Activated T-helper 17 cell treated with anti-CD3 and anti-CD28 coated beads, Interleukin-2, amount 50 U/mL, for 72 hours (primary cell): ENCODE measurements around the gene LRRK1. TPM values are rescaled to one million over a fixed set of nuclear protein-coding genes. Genes with fewer than 3 reads are reported as not detected.

Experiments used
- ATAC-seq: fragments of 150-1000 bp; cut with Tn5 transposase; replicated peaks from 2 replicates; pipeline ENCODE4 v1.10.0; 2021; ENCODE audit warnings: mild to moderate bottlenecking, moderate library complexity
- H3K27ac Mint-ChIP-seq: one replicate; pipeline ENCODE4 v1.8.0; 2022; ENCODE audit warnings: mixed read lengths
- H3K27me3 Mint-ChIP-seq: one replicate; pipeline ENCODE4 v1.8.0; 2022; ENCODE audit warnings: mixed read lengths
- H3K36me3 Mint-ChIP-seq: one replicate; pipeline ENCODE4 v1.8.0; 2022; ENCODE audit warnings: low read depth, mild to moderate bottlenecking, mixed read lengths
- H3K4me1 Mint-ChIP-seq: one replicate; pipeline ENCODE4 v1.8.0; 2022; ENCODE audit warnings: mixed read lengths
- H3K4me3 Mint-ChIP-seq: one replicate; pipeline ENCODE4 v1.8.0; 2022; ENCODE audit warnings: mild to moderate bottlenecking, mixed read lengths
- H3K9me3 Mint-ChIP-seq: one replicate; pipeline ENCODE4 v1.8.0; 2022; ENCODE audit warnings: mixed read lengths
- total RNA-seq, 2 donors: library from RNA; stranded (reverse); gene quantifications; one replicate each; pipeline ENCODE4 v1.2.3, GENCODE V29; 2022

LRRK1 gene
- total RNA-seq, 2 donors from 2014 or later, result 0.74 to 0.82 TPM

GRCh38 chr15:100885811-100886210, 33.3 kb upstream of the LRRK1 start:
- peaks cover 58% of the 10 kb centered on the region for H3K27me3 Mint-ChIP-seq

GRCh38 chr15:100887211-100887913, 31.8 kb upstream of the LRRK1 start:
- Mint-ChIP-seq H3K9me3 (no peaks in the 10 kb centered on the region), H3K4me3 (no peak overlapping the region), H3K36me3 (no peaks in the 10 kb centered on the region), H3K27me3 (peaks cover 49% of the 10 kb centered on the region), H3K4me1 (no peaks in the 10 kb centered on the region), H3K27ac (no peak overlapping the region)
- no peak for ATAC-seq

More at GRCh38 chr15:100885811-100886210, 33.3 kb upstream of the LRRK1 start:
- ATAC-seq, result no peak
- Mint-ChIP-seq H3K27ac (no peak overlapping the region), H3K4me3 (no peak overlapping the region), H3K4me1 (peaks cover 3% of the 10 kb centered on the region), H3K9me3 (no peaks in the 10 kb centered on the region), H3K36me3 (no peaks in the 10 kb centered on the region)

DNA sequence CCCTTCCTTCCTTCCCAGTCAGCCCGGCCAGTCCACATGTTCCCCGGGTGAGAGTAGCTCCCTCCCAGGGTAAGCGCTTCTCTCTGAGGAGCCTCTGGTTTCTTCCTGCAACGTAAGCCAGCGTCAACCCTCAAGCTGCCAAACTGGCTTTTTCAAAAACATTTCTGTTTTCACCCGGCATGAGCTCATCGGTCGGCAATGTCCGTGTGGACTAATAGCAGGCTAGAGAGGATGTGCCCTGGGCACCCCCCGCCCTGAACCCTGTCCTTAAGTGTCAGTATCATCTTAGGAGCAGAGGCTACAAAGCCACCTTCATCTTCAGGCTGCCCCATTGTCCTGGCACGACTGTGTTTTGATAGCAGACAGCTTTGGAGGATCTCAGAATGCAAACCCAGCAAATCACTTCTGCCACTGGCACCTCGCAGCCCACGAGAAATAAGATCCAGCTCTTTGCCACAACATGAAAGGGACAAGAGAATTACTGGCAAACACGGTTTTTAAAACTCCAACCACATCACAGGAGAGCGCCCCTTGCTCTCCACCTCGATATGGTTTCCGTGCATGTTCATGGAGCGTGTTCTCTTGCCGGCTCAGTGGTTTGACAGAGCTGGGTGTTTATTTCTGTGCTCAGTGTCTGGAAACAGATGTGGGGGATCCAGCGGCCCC, 29.6 kb upstream of the LRRK1 start:
- Mint-ChIP-seq H3K36me3 (no peaks in the 10 kb centered on the region), H3K4me1 (no peaks in the 10 kb centered on the region), H3K27ac (no peak overlapping the region), H3K4me3 (no peak overlapping the region), H3K9me3 (no peaks in the 10 kb centered on the region), H3K27me3 (peaks cover 51% of the 10 kb centered on the region)
- ATAC-seq, result no peak

DNA sequence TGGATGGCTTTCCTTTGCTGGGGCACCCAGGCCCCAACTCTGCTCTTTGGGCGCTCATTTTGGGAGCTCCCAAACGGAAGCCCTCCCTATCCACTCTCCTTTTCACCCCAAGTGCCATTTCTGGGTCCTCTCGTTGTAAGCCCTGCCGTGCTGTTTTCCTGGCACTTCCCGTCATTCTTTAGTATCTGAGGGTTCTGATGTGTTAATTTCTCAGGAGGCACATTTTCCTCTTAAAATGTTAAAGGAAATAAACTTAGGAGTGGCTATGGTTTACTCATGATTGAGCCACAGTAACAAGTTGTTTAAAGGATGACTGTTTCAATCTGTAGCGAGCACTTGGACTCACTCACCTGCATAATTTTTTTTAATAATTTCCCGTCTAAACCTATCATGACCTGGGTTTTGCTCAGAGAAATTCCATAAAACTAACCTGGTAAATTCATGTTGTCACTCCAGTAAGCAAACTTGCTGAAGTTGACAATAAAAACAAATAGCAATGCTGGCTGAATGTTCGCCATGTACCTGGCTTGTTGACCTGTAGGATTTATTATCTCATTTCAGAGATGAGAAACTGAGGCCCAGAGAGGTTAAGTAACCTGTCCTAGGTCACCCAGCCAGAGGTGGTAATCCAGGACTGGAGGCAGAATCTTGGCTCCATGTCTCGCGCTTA, 29.0 kb upstream of the LRRK1 start:
- ATAC-seq, result no peak
- no peak overlapping the region for H3K27ac Mint-ChIP-seq
- H3K27me3 Mint-ChIP-seq, result peaks cover 48% of the 10 kb centered on the region
- H3K36me3 Mint-ChIP-seq, result no peaks in the 10 kb centered on the region
- H3K9me3 Mint-ChIP-seq, result no peaks in the 10 kb centered on the region
- H3K4me1 Mint-ChIP-seq, result no peaks in the 10 kb centered on the region
- no peak overlapping the region for H3K4me3 Mint-ChIP-seq

- no peak for ATAC-seq
Observed at GRCh38 chr15:100890850-100891249, 28.3 kb upstream of the LRRK1 start.

DNA sequence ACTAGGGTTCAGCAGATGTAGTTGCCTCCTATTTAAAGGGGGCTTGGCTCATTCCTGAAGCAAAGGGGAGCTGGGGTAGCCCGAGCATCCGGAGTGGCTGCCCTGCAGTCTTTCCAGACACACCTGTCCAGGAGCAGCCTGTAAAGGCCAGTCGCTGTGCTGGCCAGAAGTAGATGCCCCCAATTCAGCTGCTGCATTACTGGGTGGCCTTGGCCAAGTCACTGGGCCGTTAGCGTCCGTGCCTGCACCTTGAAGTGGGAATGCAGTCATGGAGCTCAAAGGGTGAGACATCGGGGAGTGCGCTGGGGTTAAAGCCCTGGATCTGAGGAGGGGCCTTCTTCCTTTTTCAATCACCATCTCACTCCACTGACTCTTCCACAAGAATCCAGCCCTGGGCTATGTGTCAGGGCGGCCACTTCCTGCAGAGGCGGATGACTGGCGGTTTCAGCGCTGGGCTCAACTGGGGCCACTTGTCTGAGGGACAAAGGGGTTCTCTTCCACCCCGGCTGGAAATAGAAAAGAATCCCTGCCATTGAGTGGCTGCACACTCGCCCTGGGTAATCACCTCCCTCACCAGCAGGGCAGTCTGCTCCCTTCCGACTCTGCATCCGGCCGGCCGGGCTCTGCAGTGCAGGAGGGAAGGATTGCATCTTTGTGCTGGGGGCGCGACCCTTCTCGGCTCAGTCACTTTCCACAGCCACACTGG, 27.7 kb upstream of the LRRK1 start:
- H3K27me3 Mint-ChIP-seq, result peaks cover 43% of the 10 kb centered on the region

More at GRCh38 chr15:100890850-100891249, 28.3 kb upstream of the LRRK1 start:
- Mint-ChIP-seq H3K36me3 (no peaks in the 10 kb centered on the region), H3K4me1 (no peaks in the 10 kb centered on the region), H3K9me3 (no peaks in the 10 kb centered on the region), H3K27me3 (peaks cover 43% of the 10 kb centered on the region), H3K27ac (no peak overlapping the region), H3K4me3 (no peak overlapping the region)

GRCh38 chr15:100892013-100892355, 27.2 kb upstream of the LRRK1 start:
- Mint-ChIP-seq H3K9me3 (no peaks in the 10 kb centered on the region), H3K4me1 (no peaks in the 10 kb centered on the region), H3K36me3 (no peaks in the 10 kb centered on the region), H3K27ac (no peak overlapping the region), H3K27me3 (peaks cover 41% of the 10 kb centered on the region), H3K4me3 (no peak overlapping the region)
- no peak for ATAC-seq

More for the DNA sequence above, 27.7 kb upstream of the LRRK1 start:
- Mint-ChIP-seq H3K4me3 (no peak overlapping the region), H3K36me3 (no peaks in the 10 kb centered on the region), H3K4me1 (no peaks in the 10 kb centered on the region), H3K9me3 (no peaks in the 10 kb centered on the region), H3K27ac (no peak overlapping the region)
- ATAC-seq, result no peak

DNA sequence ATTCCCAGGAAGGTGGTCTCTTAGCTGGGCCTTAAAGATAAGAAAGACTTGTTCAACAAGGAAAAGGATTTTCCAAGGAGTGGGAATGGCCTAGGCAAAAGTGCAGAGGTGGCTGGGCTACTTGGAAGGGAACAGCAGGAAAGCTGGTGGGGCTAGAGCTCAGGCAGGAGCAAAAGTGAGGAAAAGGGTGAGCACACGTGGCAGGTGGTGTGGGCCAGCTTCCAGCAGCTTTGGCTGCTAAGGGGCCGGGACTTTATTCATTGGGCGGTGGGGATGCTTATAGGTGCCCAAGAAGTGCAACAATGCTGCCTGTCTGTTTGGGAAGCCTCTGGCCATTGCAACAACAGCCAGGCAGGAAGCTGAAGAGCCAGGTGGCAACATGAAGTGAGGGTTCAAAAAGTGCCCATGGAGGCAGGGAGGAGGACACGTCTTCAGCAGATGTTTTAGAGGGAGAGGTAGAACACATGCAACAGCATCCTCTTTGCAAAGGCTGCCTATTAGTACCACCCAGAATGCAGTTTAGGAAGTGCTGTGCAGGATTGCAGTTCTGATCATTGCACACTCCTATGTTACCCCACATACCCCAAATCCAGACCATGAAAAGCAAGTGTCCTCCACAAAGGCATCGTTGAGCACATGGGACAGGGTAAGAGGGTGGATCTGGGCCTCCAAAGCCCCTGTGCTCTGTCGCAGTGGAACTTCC, 25.7 kb upstream of the LRRK1 start:
- Mint-ChIP-seq H3K9me3 (no peaks in the 10 kb centered on the region), H3K36me3 (no peaks in the 10 kb centered on the region), H3K4me3 (no peak overlapping the region), H3K27me3 (peaks cover 46% of the 10 kb centered on the region), H3K27ac (no peak overlapping the region), H3K4me1 (no peaks in the 10 kb centered on the region)
- ATAC-seq, result no peak

DNA sequence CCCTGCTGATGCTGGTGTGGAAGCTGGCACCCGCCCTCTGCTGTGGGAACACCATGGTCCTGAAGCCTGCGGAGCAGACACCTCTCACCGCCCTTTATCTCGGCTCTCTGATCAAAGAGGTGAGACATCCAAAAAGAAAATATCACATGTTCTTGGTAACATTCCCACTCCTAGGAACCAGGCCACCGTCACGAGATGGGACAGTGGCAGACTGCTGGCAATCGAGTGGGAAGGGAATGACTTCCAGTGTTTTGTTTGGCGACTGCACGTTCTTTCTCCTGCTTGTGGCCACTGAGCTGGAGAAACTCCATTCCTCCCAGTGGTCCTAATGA, 25.2 kb upstream of the LRRK1 start:
- H3K4me3 Mint-ChIP-seq, result no peak overlapping the region
- no peak overlapping the region for H3K27ac Mint-ChIP-seq
- ATAC-seq, result no peak
- H3K9me3 Mint-ChIP-seq, result no peaks in the 10 kb centered on the region
- peaks cover 43% of the 10 kb centered on the region for H3K27me3 Mint-ChIP-seq
- H3K36me3 Mint-ChIP-seq, result no peaks in the 10 kb centered on the region
- H3K4me1 Mint-ChIP-seq, result no peaks in the 10 kb centered on the region

- H3K27ac Mint-ChIP-seq, result no peak overlapping the region
- H3K36me3 Mint-ChIP-seq, result no peaks in the 10 kb centered on the region
- no peak overlapping the region for H3K4me3 Mint-ChIP-seq
- H3K9me3 Mint-ChIP-seq, result no peaks in the 10 kb centered on the region
- no peaks in the 10 kb centered on the region for H3K4me1 Mint-ChIP-seq
- no peak for ATAC-seq
- peaks cover 39% of the 10 kb centered on the region for H3K27me3 Mint-ChIP-seq
Observed at GRCh38 chr15:100895721-100896120, 23.4 kb upstream of the LRRK1 start.

GRCh38 chr15:100897221-100898151, 21.7 kb upstream of the LRRK1 start:
- ATAC-seq, result no peak
- Mint-ChIP-seq H3K27ac (no peak overlapping the region), H3K4me1 (no peaks in the 10 kb centered on the region), H3K27me3 (peaks cover 32% of the 10 kb centered on the region), H3K4me3 (no peak overlapping the region), H3K36me3 (no peaks in the 10 kb centered on the region), H3K9me3 (no peaks in the 10 kb centered on the region)

DNA sequence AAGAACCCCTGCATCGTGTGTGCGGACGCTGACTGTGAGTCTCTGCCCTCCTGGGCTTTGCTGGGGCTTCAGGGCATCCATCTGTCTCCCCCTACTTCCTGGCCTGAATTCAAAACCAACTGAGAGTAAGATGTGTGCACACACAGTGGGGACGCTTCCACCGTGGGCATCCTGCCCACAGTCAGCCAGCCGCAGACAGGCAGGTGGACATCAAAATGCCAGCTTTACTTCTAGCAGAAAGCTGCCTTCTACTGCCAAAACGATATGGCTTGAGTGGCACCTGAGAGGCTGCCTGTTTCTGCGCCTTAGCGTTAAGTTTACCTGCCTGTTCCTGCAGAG, 21.0 kb upstream of the LRRK1 start:
- peaks cover 26% of the 10 kb centered on the region for H3K27me3 Mint-ChIP-seq
- no peaks in the 10 kb centered on the region for H3K4me1 Mint-ChIP-seq
- H3K9me3 Mint-ChIP-seq, result no peaks in the 10 kb centered on the region
- H3K4me3 Mint-ChIP-seq, result no peak overlapping the region
- H3K27ac Mint-ChIP-seq, result no peak overlapping the region
- no peak for ATAC-seq
- H3K36me3 Mint-ChIP-seq, result no peaks in the 10 kb centered on the region

DNA sequence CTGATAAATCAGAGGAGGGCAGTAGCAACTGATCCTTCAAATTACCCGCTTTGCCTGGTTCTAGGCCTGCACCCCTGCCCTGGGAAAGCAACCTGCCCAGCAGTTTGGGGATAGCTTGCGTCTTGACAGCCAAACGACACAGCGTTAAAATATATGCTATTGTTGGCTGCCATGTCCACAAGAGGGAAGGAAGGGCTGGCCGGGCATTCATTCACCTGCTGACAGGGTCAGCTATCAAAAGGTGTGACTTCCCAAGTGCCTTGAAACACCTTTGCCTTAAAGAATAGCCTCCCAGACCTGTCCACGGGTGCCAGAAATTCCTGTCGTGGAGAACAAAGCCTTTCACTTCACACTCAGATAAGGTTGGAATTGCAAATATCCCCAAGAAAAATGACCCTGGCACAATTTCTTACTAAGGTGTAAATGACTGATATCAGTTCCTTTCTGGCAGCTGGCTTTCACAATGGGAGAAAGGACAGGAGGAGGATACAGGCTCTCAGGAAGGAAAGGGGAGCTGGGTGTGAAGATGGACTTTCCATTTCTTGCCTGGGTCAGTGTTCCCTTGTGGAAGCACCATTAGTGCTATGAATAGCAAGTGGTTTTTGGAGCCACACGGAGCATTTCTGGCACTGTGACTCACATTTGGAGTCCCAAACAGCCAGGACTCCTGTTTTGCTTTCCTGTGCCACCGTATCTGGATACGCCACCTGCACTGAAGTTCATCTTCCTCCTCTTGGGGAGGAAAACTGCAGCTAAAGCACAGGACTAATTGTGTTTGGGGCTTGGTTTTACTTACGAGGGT, 20.3 kb upstream of the LRRK1 start:
- Mint-ChIP-seq H3K27me3 (peaks cover 20% of the 10 kb centered on the region), H3K4me1 (no peaks in the 10 kb centered on the region), H3K36me3 (no peaks in the 10 kb centered on the region), H3K9me3 (no peaks in the 10 kb centered on the region), H3K4me3 (no peak overlapping the region), H3K27ac (no peak overlapping the region)
- no peak for ATAC-seq
